ENCODE measurements around the gene CCBE1. TPM values are rescaled to one million over a fixed set of nuclear protein-coding genes. Genes with fewer than 3 reads are reported as not detected.

Gene CCBE1
- total RNA-seq, 1 donor from 2014 or later, result 6.4 TPM

DNA sequence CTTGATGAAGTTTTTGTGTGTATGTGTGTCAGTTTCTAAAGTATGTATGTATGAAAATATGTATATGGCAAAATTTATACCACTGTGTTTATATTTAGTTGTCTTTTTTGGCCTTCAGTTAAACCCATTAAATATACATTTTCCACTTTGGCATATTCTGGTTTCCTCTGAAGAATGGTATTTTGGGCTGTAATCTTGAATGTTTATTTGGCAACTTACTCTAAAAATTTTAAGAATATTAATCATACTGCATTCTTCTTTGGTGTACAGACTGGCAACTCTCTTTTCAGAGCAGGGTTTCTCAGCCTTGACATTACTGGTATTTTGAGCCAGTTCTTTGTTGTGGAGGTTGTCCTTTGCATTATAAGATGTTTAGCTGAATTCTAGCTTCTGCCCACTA is 27.9 kb upstream of the CCBE1 start:
- Histone ChIP-seq H3F3A (ENCODE audit: low read depth) (no peaks in the 10 kb centered on the region), H3K4me2 (no peak overlapping the region), H3K79me2 (ENCODE audit: low read depth) (no peaks in the 10 kb centered on the region), H3K4me1 (no peaks in the 10 kb centered on the region), H3K9ac (no peak overlapping the region), H3K27ac (no peak overlapping the region), H3K9me3 (ENCODE audit: low read depth) (no peaks in the 10 kb centered on the region), H2AFZ (replicated peaks) (no peak overlapping the region), H3K36me3 (no peaks in the 10 kb centered on the region), H3K27me3 (no peaks in the 10 kb centered on the region), H4K20me1 (ENCODE audit: low read depth) (no peaks in the 10 kb centered on the region), H3K4me3 (no peak overlapping the region)
- no peak overlapping the region for H3K27ac Mint-ChIP-seq
- TF ChIP-seq EZH2 (IDR thresholded peaks at IDR 0.05), result no peak
- TF ChIP-seq, protein P1, sequence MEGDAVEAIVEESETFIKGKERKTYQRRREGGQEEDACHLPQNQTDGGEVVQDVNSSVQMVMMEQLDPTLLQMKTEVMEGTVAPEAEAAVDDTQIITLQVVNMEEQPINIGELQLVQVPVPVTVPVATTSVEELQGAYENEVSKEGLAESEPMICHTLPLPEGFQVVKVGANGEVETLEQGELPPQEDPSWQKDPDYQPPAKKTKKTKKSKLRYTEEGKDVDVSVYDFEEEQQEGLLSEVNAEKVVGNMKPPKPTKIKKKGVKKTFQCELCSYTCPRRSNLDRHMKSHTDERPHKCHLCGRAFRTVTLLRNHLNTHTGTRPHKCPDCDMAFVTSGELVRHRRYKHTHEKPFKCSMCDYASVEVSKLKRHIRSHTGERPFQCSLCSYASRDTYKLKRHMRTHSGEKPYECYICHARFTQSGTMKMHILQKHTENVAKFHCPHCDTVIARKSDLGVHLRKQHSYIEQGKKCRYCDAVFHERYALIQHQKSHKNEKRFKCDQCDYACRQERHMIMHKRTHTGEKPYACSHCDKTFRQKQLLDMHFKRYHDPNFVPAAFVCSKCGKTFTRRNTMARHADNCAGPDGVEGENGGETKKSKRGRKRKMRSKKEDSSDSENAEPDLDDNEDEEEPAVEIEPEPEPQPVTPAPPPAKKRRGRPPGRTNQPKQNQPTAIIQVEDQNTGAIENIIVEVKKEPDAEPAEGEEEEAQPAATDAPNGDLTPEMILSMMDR (IDR thresholded peaks at IDR 0.05), result no peak
- TF ChIP-seq EZH2phosphoT487 (IDR thresholded peaks at IDR 0.05), result no peak
- H3K4me1 Mint-ChIP-seq, result no peaks in the 10 kb centered on the region
- H3K27me3 Mint-ChIP-seq (ENCODE audit: insufficient read depth, low read depth), result peaks cover 2% of the 10 kb centered on the region
- peaks cover 5% of the 10 kb centered on the region for H3K9me3 Mint-ChIP-seq
- H3K36me3 Mint-ChIP-seq, result no peaks in the 10 kb centered on the region
- H3K4me3 Mint-ChIP-seq, result no peak overlapping the region
- no peak for DNase-seq (ENCODE audit: low spot score)

DNA sequence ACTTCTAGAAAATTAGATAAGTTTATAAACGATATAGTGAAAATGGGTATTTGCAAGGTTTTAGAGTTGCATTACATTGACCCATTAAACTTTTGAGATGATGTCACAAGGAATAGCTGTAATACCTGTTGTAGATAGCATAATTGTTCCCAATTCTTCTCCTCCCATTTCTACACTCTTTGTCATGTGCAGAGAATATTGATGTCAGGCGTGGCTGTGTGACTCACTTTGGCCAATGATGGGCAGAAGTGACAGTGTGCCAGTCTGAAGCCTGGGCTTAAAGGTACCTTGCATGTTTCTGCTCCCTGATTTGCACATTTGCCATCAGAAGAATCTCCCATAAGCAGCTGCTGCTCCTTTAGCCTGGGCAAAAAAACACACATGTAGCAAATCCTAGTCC is 26.9 kb upstream of the CCBE1 start:
- H3K4me1 Mint-ChIP-seq, result peaks cover 3% of the 10 kb centered on the region
- Histone ChIP-seq H3K36me3 (no peaks in the 10 kb centered on the region), H3K9me3 (ENCODE audit: low read depth) (no peaks in the 10 kb centered on the region), H3K4me3 (no peak overlapping the region), H3K27ac (no peak overlapping the region), H3K4me1 (no peaks in the 10 kb centered on the region), H3K9ac (no peak overlapping the region), H3K79me2 (ENCODE audit: low read depth) (no peaks in the 10 kb centered on the region), H4K20me1 (ENCODE audit: low read depth) (no peaks in the 10 kb centered on the region), H3K27me3 (no peaks in the 10 kb centered on the region), H2AFZ (replicated peaks) (no peak overlapping the region), H3F3A (ENCODE audit: low read depth) (no peaks in the 10 kb centered on the region), H3K4me2 (no peak overlapping the region)
- no peaks in the 10 kb centered on the region for H3K36me3 Mint-ChIP-seq
- DNase-seq (ENCODE audit: low spot score), result no peak
- no peak for TF ChIP-seq EZH2phosphoT487 (IDR thresholded peaks at IDR 0.05)
- TF ChIP-seq EZH2 (IDR thresholded peaks at IDR 0.05), result no peak
- TF ChIP-seq, protein P1 (IDR thresholded peaks at IDR 0.05), result no peak
- H3K9me3 Mint-ChIP-seq, result peaks cover 5% of the 10 kb centered on the region
- no peak overlapping the region for H3K4me3 Mint-ChIP-seq
- no peak overlapping the region for H3K27ac Mint-ChIP-seq
- H3K27me3 Mint-ChIP-seq (ENCODE audit: insufficient read depth, low read depth), result peaks cover 3% of the 10 kb centered on the region

DNA sequence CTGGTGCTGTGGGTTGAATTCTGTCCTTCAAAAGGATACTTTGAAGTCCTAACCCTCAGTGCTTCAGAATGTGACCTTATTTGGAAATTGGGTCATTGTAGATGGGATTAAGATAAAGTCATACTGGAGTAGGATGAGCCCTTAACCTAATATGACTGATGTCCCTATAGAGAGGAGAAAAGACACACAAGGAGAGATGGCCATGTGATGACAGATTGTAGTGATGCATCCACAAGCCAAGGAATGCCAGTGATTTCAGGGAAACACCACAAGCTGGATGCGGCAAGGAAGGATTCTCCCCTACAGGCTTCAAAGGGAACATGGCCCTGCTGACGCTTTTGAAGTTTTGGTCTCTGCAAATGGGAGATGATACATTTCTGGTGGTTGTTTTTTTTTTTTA is 24.7 kb upstream of the CCBE1 start:
- no peaks in the 10 kb centered on the region for H4K20me1 ChIP-seq (ENCODE audit: low read depth)
- no peak overlapping the region for H3K4me2 ChIP-seq
- H3K4me3 ChIP-seq, result no peak overlapping the region
- no peak overlapping the region for H2AFZ ChIP-seq (replicated peaks)
- Mint-ChIP-seq H3K4me1 (peaks cover 13% of the 10 kb centered on the region), H3K36me3 (no peaks in the 10 kb centered on the region), H3K27ac (no peak overlapping the region), H3K4me3 (no peak overlapping the region), H3K9me3 (no peaks in the 10 kb centered on the region), H3K27me3 (ENCODE audit: insufficient read depth, low read depth) (peaks cover 5% of the 10 kb centered on the region)
- H3K4me1 ChIP-seq, result peaks cover 5% of the 10 kb centered on the region
- no peaks in the 10 kb centered on the region for H3K27me3 ChIP-seq
- no peaks in the 10 kb centered on the region for H3F3A ChIP-seq (ENCODE audit: low read depth)
- no peak overlapping the region for H3K27ac ChIP-seq
- H3K36me3 ChIP-seq, result no peaks in the 10 kb centered on the region
- no peaks in the 10 kb centered on the region for H3K9me3 ChIP-seq (ENCODE audit: low read depth)
- TF ChIP-seq EZH2phosphoT487 (IDR thresholded peaks at IDR 0.05) (no peak), EZH2 (IDR thresholded peaks at IDR 0.05) (no peak)
- TF ChIP-seq, protein P1 (IDR thresholded peaks at IDR 0.05), result no peak
- no peak overlapping the region for H3K9ac ChIP-seq
- DNase-seq (ENCODE audit: low spot score), result no peak
- no peaks in the 10 kb centered on the region for H3K79me2 ChIP-seq (ENCODE audit: low read depth)

Data from neural progenitor cell (in vitro differentiated cells).